Peyer's patch (tissue), 4 donors: Measurements from ENCODE around the gene CLHC1. TPM values are rescaled to one million over a fixed set of nuclear protein-coding genes. Genes with fewer than 3 reads are reported as not detected.
"Not testable (repeated sequence)": the region's sequence is repeated elsewhere in the genome, so short reads cannot be mapped to it uniquely, and the experiment has no call there.

Experiments used
- DNase-seq, 3 donors: peaks; one replicate each; pipeline ENCODE4 v3.0.0-alpha.2; 2017 to 2019
- H3K27ac ChIP-seq, 4 donors: fragments of 200-600 bp; sonication (generic); one replicate each; pipeline ENCODE4 v1.5.1; 2016 to 2019
- H3K27me3 ChIP-seq, 2 donors: fragments of 200-600 bp; sonication (generic); one replicate each; pipeline ENCODE4 v1.5.1; 2019
- H3K36me3 ChIP-seq, 3 donors: fragments of 200-600 bp; sonication (generic); one replicate each; pipeline ENCODE4 v1.5.1; 2016 to 2019
- H3K4me1 ChIP-seq, 4 donors: fragments of 200-600 bp; sonication (generic); one replicate each; pipeline ENCODE4 v1.5.1; 2016 to 2019
- H3K4me3 ChIP-seq, 4 donors: fragments of 200-600 bp; sonication (generic); 1 replicate in 3 of 4; 2 replicates in 1 of 4; pipeline ENCODE4 v1.5.1; 2016 to 2019; ENCODE audit warnings: mild to moderate bottlenecking in 1 of 4
- H3K9me3 ChIP-seq, 4 donors: fragments of 200-600 bp; sonication (generic); one replicate each; pipeline ENCODE4 v1.5.1; 2016 to 2019; ENCODE audit warnings: mild to moderate bottlenecking in 1 of 4
- CTCF ChIP-seq, 6 experiments: fragments of 450-650 bp in 4 of 6; fragments of 200-600 bp in 2 of 6; sonication (generic) in 1 of 6; IDR thresholded peaks; one replicate each; pipeline ENCODE4 v1.5.1; 2017 to 2019; ENCODE audit warnings: antibody characterized with exemption in 6 of 6, mild to moderate bottlenecking in 3 of 6, moderate library complexity in 1 of 6
- POLR2A ChIP-seq, 2 donors: fragments of 450-650 bp; IDR thresholded peaks; one replicate each; pipeline ENCODE4 v1.5.1; 2017; ENCODE audit warnings: antibody characterized with exemption in 2 of 2, mild to moderate bottlenecking in 2 of 2, moderate library complexity in 2 of 2
- total RNA-seq, 4 donors: library from RNA; depleted of rRNA; stranded (reverse); fragments of >200 nt; gene quantifications; one replicate each; pipeline ENCODE4 v1.1.0, GENCODE V29; 2016

The CLHC1 gene
- total RNA-seq, 4 donors from 2014 or later, result 1.9 to 15.3 (median 8.1) TPM

DNA sequence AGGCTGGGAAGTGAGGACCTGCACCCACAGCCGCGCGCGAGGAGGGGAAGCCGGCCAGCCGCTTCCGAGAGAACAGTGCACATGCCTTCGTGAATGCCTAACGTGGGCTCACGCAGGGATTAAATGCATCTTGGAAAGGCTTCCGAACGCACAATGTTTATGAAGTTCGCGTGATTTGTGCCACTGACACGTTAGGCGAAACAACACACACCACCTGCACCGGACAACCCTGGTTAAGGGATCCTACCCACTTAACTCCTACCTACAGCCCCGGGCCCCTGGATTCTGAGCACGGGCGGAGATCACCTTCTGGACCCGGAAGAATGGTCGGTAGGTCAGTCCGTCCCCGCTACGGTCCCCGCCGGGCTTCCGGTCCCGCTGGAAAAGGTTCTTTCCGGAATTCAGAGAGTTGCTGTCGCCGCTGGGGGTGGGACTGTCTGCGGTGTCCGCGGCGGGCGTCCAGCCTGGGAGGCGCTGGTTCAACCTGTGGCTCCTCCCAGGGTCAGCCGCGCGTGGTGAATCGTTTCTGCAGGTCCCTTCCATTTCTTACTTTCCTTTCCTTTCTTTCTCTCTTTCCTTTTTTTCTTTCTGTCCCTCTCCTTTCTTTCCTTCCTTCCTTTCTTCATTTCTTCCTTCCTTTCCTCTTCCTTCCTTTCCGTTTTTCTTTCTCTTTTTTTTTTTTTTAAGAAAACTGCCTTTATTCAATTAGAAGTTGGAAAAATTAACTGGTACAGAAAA is 37.0 kb upstream of the CLHC1 start, which contains the start of gene MTIF2:
Gene MTIF2 (minus strand): TSS at position 325 of the 738 bp plus-strand sequence. CDS start 5,373 bp downstream, outside the sequence.
- no peaks in the 10 kb centered on the region for H3K27me3 ChIP-seq
- peak; percentile 71 to 79 for TF ChIP-seq POLR2A (IDR thresholded peaks at IDR 0.05)
- peak in 1 of 6 experiments; percentile 28 for TF ChIP-seq CTCF (IDR thresholded peaks at IDR 0.05)
- H3K27ac ChIP-seq, result peak within 1 kb of the TSS; percentile 78 to 91 (median 82)
- H3K4me3 ChIP-seq, result peak within 1 kb of the TSS; percentile 47 to 75 (median 59)
- no peaks in the 10 kb centered on the region for H3K9me3 ChIP-seq
- peaks cover 0 to 7% (median 0%) of the 10 kb centered on the region in 3 donors for H3K36me3 ChIP-seq
- H3K4me1 ChIP-seq, result peaks cover 0 to 12% (median 0%) of the 10 kb centered on the region in 4 donors
- peak; percentile 86 to 97 (median 96) for DNase-seq

GRCh38 chr2:55268288-55268906 is 36.3 kb upstream of the CLHC1 start:
- Histone ChIP-seq H3K9me3 (no peaks in the 10 kb centered on the region), H3K4me1 (peaks cover 0 to 12% (median 0%) of the 10 kb centered on the region in 4 donors), H3K27me3 (no peaks in the 10 kb centered on the region), H3K27ac (peak overlapping the region; percentile 78 to 91 (median 82)), H3K4me3 (peak overlapping the region; percentile 47 to 75 (median 59)), H3K36me3 (peaks cover 0 to 14% (median 0%) of the 10 kb centered on the region in 3 donors)
- DNase-seq, result no peak
- TF ChIP-seq POLR2A (IDR thresholded peaks at IDR 0.05) (no peak), CTCF (IDR thresholded peaks at IDR 0.05) (peak in 1 of 6 experiments; percentile 23)

DNA sequence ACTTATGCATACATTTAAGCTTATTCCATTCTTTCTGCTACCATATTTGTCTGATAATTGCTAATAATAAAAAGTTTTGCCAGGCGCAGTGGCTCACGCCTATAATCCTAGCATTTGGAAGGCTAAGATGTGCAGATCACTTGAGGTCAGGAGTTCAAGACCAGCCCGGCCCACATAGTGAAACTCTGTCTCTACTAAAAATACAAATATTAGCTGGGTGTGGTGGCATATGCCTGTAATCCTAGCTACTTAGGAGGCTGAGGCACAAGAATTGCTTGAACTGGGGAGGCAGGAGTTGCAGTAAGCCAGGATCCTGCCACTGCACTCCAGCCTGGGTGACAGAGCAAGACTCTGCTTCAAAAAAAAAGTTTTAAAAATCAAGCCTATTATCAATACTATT is 27.5 kb upstream of the CLHC1 start:
- DNase-seq, H3K4me3 ChIP-seq, H3K27me3 ChIP-seq, H3K27ac ChIP-seq, H3K4me1 ChIP-seq, H3K9me3 ChIP-seq: not testable (repeated sequence)
- peaks cover 0 to 78% (median 0%) of the 10 kb centered on the region in 3 donors for H3K36me3 ChIP-seq

- Histone ChIP-seq H3K27me3 (no peaks in the 10 kb centered on the region), H3K36me3 (peaks cover 0 to 76% (median 0%) of the 10 kb centered on the region in 3 donors), H3K4me1 (no peaks in the 10 kb centered on the region), H3K9me3 (no peaks in the 10 kb centered on the region), H3K27ac (no peak overlapping the region), H3K4me3 (no peak overlapping the region)
- no peak for DNase-seq
- no peak for TF ChIP-seq CTCF (IDR thresholded peaks at IDR 0.05)
- TF ChIP-seq POLR2A (IDR thresholded peaks at IDR 0.05), result no peak
These were observed 20.7 kb upstream of the CLHC1 start for GRCh38 chr2:55252832-55253231.

DNA sequence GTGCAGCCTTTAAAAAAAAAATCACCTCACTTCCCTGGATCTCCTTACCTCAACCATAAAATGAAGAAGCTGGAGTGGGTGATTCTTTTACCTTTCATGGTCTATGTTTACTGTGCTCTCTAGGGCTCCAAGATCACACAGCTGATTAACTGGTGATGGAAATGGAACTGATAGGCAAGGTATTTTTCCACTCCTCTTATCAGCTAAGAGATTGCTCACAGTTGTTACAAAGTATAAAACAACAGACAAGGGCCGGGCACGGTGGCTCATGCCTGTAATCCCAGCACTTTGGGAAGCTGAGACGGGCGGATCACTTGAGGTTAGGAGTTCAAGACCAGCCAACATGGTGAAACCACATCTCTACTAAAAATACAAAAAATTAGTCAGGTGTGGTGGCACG is 14.9 kb upstream of the CLHC1 start:
- H3K36me3 ChIP-seq, result peaks cover 0 to 86% (median 0%) of the 10 kb centered on the region in 3 donors
- H3K4me1 ChIP-seq, result no peaks in the 10 kb centered on the region
- H3K4me3 ChIP-seq, result no peak overlapping the region
- no peak for DNase-seq
- H3K27ac ChIP-seq, result no peak overlapping the region
- TF ChIP-seq CTCF (IDR thresholded peaks at IDR 0.05), result no peak
- TF ChIP-seq POLR2A (IDR thresholded peaks at IDR 0.05), result no peak
- no peaks in the 10 kb centered on the region for H3K27me3 ChIP-seq
- H3K9me3 ChIP-seq, result no peaks in the 10 kb centered on the region

DNA sequence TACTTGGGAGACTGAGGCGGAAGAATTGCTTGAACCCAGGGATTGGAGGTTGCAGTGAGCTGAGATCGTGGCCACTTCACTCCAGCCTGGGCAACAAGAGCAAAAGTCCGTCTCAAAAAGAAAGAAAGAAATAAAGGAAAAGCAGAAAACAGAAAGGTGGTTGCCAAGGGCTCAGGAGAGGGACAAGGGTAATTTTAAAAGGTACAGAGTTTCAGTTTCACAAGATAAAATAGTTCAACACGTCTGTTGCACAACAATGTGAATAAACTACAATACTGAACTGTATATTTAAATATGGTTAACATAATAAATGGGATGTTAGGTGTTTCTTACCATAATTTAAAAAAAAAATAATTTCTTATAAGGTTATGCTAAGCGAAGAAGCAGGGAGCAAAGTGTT is 13.3 kb upstream of the CLHC1 start:
- Histone ChIP-seq H3K9me3 (no peaks in the 10 kb centered on the region), H3K36me3 (peaks cover 0 to 86% (median 0%) of the 10 kb centered on the region in 3 donors), H3K4me1 (no peaks in the 10 kb centered on the region), H3K4me3 (no peak overlapping the region), H3K27me3 (no peaks in the 10 kb centered on the region), H3K27ac (no peak overlapping the region)
- TF ChIP-seq POLR2A (IDR thresholded peaks at IDR 0.05) (no peak), CTCF (IDR thresholded peaks at IDR 0.05) (no peak)
- DNase-seq, result no peak
